ENCODE data around the gene FGFRL1.

Gene FGFRL1

GRCh38 chr4:1074077-1074476, 62.7 kb downstream of the FGFRL1 start:
- DNase-seq (ENCODE audit: low read depth) = no peak
- H3K4me3 ChIP-seq (ENCODE audit: low read length) = no peak overlapping the region
- TF ChIP-seq CTCF (IDR thresholded peaks at IDR 0.05; ENCODE audit: insufficient read depth, low read depth, low read length, missing control alignments) = no peak

- no peak overlapping the region for H3K4me3 ChIP-seq (ENCODE audit: low read length)
- TF ChIP-seq CTCF (IDR thresholded peaks at IDR 0.05; ENCODE audit: insufficient read depth, low read depth, low read length, missing control alignments) = no peak
- no peak for DNase-seq (ENCODE audit: low read depth)
Observed at GRCh38 chr4:1075225-1075624, 63.8 kb downstream of the FGFRL1 start.

GRCh38 chr4:1075809-1076699, 64.6 kb downstream of the FGFRL1 start:
- no peak for TF ChIP-seq CTCF (IDR thresholded peaks at IDR 0.05; ENCODE audit: insufficient read depth, low read depth, low read length, missing control alignments)
- peak; percentile 76 for DNase-seq (ENCODE audit: low read depth)
- no peak overlapping the region for H3K4me3 ChIP-seq (ENCODE audit: low read length)

Measured in epithelial cell of esophagus (primary cell).